ENCODE data around the gene ABCG8. TPM values are rescaled to one million over a fixed set of nuclear protein-coding genes. Genes with fewer than 3 reads are reported as not detected.

ABCG8 gene
- total and polyA plus RNA-seq, 9 of the 15 experiments (the other 6 are each of a cell fraction or from before 2014, with no cell fraction given) = not detected

DNA sequence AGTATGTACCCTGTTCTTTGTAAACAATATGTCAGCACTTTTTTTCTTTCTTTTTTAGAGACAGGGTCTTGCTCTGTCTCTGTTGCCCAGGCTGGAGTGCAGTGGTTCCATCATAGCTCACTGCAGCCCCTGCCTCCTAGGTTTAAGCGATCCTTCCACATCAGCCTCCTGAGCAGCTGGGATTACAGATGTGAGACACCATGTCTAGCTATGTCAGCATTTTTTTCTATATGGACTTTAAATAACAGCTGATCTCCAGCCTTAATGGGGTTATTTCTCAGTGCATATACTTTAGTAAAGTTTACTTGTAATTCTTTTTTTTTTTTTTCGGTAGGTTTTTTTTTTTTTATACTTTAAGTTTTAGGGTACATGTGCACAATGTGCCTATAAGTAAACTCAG is 26.8 kb upstream of the ABCG8 start:
- ChIA-PET CTCF (ENCODE audit: low intra/inter-chr PET ratio) (no interaction called here), POLR2A (interaction anchor here (0.6 to 0.9 kb wide), 4 partner anchors 11 to 1233 kb away, joined by 3 to 4 read pairs (median 3); no protein-coding TSS in a partner anchor)
- Histone ChIP-seq H3K27me3 (ENCODE audit: control insufficient read depth in 2 of 2, insufficient read depth in 2 of 2, low read length in 2 of 2) (no peaks in the 10 kb centered on the region), H3K9me1 (ENCODE audit: control insufficient read depth, insufficient read depth, low read length) (no peaks in the 10 kb centered on the region), H3K9ac (ENCODE audit: insufficient read depth in 1 of 2, low read depth in 2 of 2, low read length in 2 of 2) (no peak overlapping the region), H3K4me3 (no peak overlapping the region), H4K20me1 (replicated peaks; ENCODE audit: control insufficient read depth, insufficient read depth, low read length) (no peaks in the 10 kb centered on the region), H3K79me2 (ENCODE audit: control insufficient read depth, insufficient read depth, low read length) (no peaks in the 10 kb centered on the region), H3K4me1 (replicated peaks in 1 of 2; ENCODE audit: control insufficient read depth in 2 of 2, insufficient read depth in 2 of 2, low read length in 2 of 2) (no peaks in the 10 kb centered on the region; a peak in 1 of 5 replicates), H3K27ac (ENCODE audit: extremely low read depth, low read depth, low read length) (no peak overlapping the region), H3K4me2 (ENCODE audit: insufficient read depth, low read length) (no peak overlapping the region), H2AFZ (ENCODE audit: low read depth, low read length) (no peak overlapping the region), H3K9me3 (replicated peaks; ENCODE audit: control insufficient read depth, insufficient read depth, low read depth, low read length) (no peaks in the 10 kb centered on the region), H3K36me3 (ENCODE audit: control insufficient read depth, insufficient read depth, low read length) (no peaks in the 10 kb centered on the region)
- DNase-seq (ENCODE audit: extremely low read depth in 1 of 4, low spot score in 3 of 4) (no peak), ATAC-seq (no peak), FAIRE-seq (no peak)
- WGBS (ENCODE audit: insufficient coverage, low coverage, missing lambda C conversion rate) = 75% methylated on average over 1 of the region's 2 CpGs
- intact Hi-C loops (cut with micrococcal nuclease) = no loop called here
- in situ Hi-C loops (cut with MboI) = no loop called here
- BruUV-seq (replicated peaks) = no TSS peak
- TF ChIP-seq CBX5 (IDR thresholded peaks at IDR 0.05; ENCODE audit: borderline replicate concordance, low read depth) (no peak), ZNF316 (IDR thresholded peaks at IDR 0.05) (peak; percentile 90), MAFG (tag; conservative IDR thresholded peaks at IDR 0.05) (peak; percentile 68), NR2C1 (IDR thresholded peaks at IDR 0.05) (no peak), NR2C1 (tag; IDR thresholded peaks at IDR 0.05) (no peak), NCOA1 (IDR thresholded peaks at IDR 0.05; ENCODE audit: low read depth) (no peak), MAFF (IDR thresholded peaks at IDR 0.05; ENCODE audit: low read length) (peak; percentile 76), SIN3B (IDR thresholded peaks at IDR 0.05; ENCODE audit: low read depth) (no peak), C11orf30 (IDR thresholded peaks at IDR 0.05; ENCODE audit: low read depth) (peak; percentile 82), SMC3 (conservative IDR thresholded peaks at IDR 0.05; ENCODE audit: insufficient read depth, low read depth, low read length) (no peak), RAD51 (IDR thresholded peaks at IDR 0.05; ENCODE audit: borderline replicate concordance, low read depth) (no peak), TEAD1 (CRISPR knock-in tag; IDR thresholded peaks at IDR 0.05) (no peak), RBM17 (IDR thresholded peaks at IDR 0.05; ENCODE audit: borderline replicate concordance, low read depth, low read length) (no peak), MAZ (CRISPR knock-in tag; conservative IDR thresholded peaks at IDR 0.05 in 1 of 2, IDR thresholded peaks at IDR 0.05 in 1 of 2) (no peak), IRF2 (CRISPR knock-in tag; IDR thresholded peaks at IDR 0.05) (no peak)
- TF ChIP-seq, protein P1, sequence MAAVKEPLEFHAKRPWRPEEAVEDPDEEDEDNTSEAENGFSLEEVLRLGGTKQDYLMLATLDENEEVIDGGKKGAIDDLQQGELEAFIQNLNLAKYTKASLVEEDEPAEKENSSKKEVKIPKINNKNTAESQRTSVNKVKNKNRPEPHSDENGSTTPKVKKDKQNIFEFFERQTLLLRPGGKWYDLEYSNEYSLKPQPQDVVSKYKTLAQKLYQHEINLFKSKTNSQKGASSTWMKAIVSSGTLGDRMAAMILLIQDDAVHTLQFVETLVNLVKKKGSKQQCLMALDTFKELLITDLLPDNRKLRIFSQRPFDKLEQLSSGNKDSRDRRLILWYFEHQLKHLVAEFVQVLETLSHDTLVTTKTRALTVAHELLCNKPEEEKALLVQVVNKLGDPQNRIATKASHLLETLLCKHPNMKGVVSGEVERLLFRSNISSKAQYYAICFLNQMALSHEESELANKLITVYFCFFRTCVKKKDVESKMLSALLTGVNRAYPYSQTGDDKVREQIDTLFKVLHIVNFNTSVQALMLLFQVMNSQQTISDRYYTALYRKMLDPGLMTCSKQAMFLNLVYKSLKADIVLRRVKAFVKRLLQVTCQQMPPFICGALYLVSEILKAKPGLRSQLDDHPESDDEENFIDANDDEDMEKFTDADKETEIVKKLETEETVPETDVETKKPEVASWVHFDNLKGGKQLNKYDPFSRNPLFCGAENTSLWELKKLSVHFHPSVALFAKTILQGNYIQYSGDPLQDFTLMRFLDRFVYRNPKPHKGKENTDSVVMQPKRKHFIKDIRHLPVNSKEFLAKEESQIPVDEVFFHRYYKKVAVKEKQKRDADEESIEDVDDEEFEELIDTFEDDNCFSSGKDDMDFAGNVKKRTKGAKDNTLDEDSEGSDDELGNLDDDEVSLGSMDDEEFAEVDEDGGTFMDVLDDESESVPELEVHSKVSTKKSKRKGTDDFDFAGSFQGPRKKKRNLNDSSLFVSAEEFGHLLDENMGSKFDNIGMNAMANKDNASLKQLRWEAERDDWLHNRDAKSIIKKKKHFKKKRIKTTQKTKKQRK (IDR thresholded peaks at IDR 0.05; ENCODE audit: borderline replicate concordance, low read depth, low read length) = no peak

Data from K562 (cell line).